WERI-Rb-1 (cell line): Measurements from ENCODE around the gene COL6A5.
"Not testable (repeated sequence)": the region's sequence is repeated elsewhere in the genome, so short reads cannot be mapped to it uniquely, and the experiment has no call there.

ENCODE experiments used
- DNase-seq: peaks from one replicate; pipeline ENCODE4 v3.0.0-alpha.2; 2020
- H3K27ac ChIP-seq: fragments of 250-450 bp; sonication (Bioruptor Pico); 2 replicates; pipeline ENCODE4 v1.5.1; 2020; ENCODE audit warnings: mild to moderate bottlenecking, moderate library complexity
- H3K27me3 ChIP-seq: fragments of 250-450 bp; sonication (Bioruptor Pico); 2 replicates; pipeline ENCODE4 v1.5.1; 2021; ENCODE audit warnings: mild to moderate bottlenecking, low read depth, moderate library complexity; ENCODE audit not compliant: insufficient read depth, severe bottlenecking
- H3K36me3 ChIP-seq: fragments of 250-450 bp; sonication (Bioruptor Pico); 2 replicates; pipeline ENCODE4 v1.5.1; 2020; ENCODE audit warnings: mild to moderate bottlenecking, moderate library complexity
- H3K4me3 ChIP-seq: 2 replicates; pipeline ENCODE4 v1.5.1; 2011; ENCODE audit warnings: low read depth, mild to moderate bottlenecking, control low read depth, low read length
- H3K9me3 ChIP-seq: fragments of 250-450 bp; sonication (Bioruptor Pico); 2 replicates; pipeline ENCODE4 v1.5.1; 2021; ENCODE audit warnings: mild to moderate bottlenecking, moderate library complexity; ENCODE audit not compliant: severe bottlenecking
- CTCF ChIP-seq: IDR thresholded peaks from 2 replicates; pipeline ENCODE4 v1.5.1; 2011; ENCODE audit warnings: low read depth, mild to moderate bottlenecking, control low read depth, inconsistent platforms, low read length

Gene COL6A5

DNA sequence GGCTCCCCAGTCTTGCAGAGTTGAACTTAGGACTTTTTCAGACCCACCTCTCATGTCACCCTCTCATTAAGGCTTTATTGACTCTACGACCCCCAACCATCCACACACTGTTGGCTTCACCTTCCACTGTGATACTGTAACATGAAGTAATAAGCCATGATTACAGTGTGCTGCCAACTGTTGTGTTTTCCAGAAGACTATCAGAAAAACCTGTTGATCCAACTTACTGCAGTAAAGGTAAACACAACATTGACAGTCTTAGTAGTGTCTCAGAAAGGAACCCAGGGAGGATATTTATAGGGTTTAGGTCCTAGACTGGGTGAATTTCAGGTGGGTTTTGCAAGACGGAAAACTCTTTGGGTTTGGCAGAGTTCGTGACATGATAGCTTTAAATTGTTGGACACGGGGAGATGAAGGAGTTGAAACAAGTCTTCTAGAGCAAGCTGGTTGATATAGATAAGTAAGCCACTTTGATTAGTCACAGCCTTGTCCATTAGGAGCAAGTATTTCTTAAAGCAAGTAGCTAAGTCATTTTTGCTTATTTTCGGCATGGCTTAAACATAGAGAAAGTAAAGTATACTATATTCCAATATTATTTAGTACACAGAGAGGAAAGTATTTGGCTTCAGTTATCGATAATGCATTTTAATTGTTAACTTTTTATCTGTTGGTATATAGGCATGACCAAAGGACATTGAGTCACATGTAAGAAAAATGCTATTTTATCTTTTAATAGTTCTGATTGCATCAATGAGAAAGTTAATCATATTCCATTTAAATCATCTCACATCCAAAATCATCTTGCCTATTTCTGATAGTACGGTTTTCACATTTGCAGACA is 2.4 kb upstream of the COL6A5 start:
- no peak overlapping the region for H3K27ac ChIP-seq
- H3K4me3 ChIP-seq, result no peak overlapping the region
- H3K36me3 ChIP-seq, result no peaks in the 10 kb centered on the region
- H3K9me3 ChIP-seq, result peaks cover 5% of the 10 kb centered on the region
- peaks cover 52% of the 10 kb centered on the region for H3K27me3 ChIP-seq
- DNase-seq, result no peak
- no peak for TF ChIP-seq CTCF

- H3K27ac ChIP-seq, H3K36me3 ChIP-seq, H3K9me3 ChIP-seq, DNase-seq, H3K4me3 ChIP-seq: not testable (repeated sequence)
- peaks cover 34% of the 10 kb centered on the region for H3K27me3 ChIP-seq
Observed at GRCh38 chr3:130348258-130348657, 2.8 kb downstream of the COL6A5 start.

DNA sequence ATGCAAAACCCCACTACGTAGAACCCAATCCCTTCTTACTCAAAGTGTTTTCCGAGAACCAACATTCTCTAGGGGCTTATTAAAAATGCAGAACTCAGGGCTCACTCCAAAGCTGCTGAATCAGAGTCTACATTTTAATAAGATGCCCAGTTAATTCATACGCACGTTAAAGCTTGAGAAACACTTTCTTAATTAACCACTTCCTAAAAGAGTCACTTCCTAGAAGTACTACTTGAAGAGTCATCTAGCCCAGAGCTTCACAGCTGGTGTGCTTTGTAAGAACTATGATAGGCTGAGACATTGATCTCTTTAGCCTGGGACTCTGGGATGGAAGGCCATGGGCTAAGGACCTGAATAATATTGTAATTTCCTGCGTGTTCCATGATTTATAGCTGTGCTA is 9.0 kb downstream of the COL6A5 start:
- no peak overlapping the region for H3K27ac ChIP-seq
- H3K27me3 ChIP-seq, result peaks cover 3% of the 10 kb centered on the region
- no peaks in the 10 kb centered on the region for H3K9me3 ChIP-seq
- no peak for TF ChIP-seq CTCF
- no peaks in the 10 kb centered on the region for H3K36me3 ChIP-seq
- DNase-seq, result no peak
- H3K4me3 ChIP-seq, result no peak overlapping the region

GRCh38 chr3:130374033-130374432 is 28.6 kb downstream of the COL6A5 start:
- peaks cover 3% of the 10 kb centered on the region for H3K9me3 ChIP-seq
- peaks cover 4% of the 10 kb centered on the region for H3K27me3 ChIP-seq
- no peak overlapping the region for H3K27ac ChIP-seq
- H3K4me3 ChIP-seq, result no peak overlapping the region
- no peaks in the 10 kb centered on the region for H3K36me3 ChIP-seq
- DNase-seq, result no peak
- TF ChIP-seq CTCF, result no peak

DNA sequence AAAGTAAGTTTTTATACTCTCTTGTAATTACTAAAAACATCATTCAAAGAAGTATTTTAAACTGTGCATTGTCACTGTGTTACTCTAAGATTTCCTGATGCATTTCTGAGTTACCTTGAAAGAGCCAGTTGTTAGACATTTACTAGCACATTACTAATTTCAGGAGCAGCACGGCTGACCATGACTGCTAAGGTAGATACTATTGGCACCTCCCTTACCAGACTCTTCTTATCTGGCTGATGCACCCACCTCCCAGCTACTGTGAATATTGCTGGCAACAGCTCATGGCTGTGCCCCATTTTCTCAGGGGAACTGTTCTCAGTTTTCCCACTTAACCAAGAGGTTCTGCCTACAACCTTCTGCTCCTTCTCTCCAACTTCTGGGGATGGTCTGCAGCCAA is 29.4 kb downstream of the COL6A5 start:
- no peak for TF ChIP-seq CTCF

DNA sequence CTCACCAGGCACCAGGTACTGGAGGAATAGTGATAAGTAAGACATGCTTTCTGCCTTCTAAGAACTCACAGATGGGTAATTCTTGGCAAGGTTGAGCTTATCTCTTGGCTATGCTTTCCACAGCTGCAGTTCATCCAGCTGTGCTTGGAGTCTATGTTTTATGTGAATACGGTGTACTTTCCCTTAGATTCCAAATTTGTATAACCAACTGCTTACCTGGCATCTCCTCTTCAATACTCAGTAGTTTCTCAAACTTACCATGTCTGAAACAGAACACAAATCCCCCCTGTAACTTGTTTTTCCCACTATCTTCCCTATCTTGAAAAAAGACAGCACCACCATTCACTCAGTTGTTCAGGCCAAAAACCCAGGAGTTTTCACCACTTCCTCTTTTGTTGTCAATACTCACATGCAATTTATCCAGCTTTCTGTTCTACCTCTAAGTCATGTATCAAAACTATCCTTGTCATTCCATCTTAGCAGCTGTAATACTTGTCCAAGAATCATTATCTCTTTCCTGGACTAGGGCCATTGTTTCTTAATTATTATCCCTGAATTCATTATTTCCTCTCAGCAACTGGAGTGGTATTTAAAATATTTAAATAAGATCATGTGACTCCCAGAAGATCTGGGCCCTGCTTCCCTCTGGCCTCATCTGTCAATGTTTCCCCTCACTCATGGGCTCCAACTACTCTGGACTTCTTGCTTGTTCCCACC is 32.6 kb downstream of the COL6A5 start:
- TF ChIP-seq CTCF, result no peak
- Histone ChIP-seq H3K9me3 (no peaks in the 10 kb centered on the region), H3K27me3 (peaks cover 6% of the 10 kb centered on the region), H3K27ac (no peak overlapping the region), H3K4me3 (no peak overlapping the region), H3K36me3 (no peaks in the 10 kb centered on the region)
- DNase-seq, result no peak

More for the DNA sequence above, 29.4 kb downstream of the COL6A5 start:
- Histone ChIP-seq H3K27me3 (peaks cover 6% of the 10 kb centered on the region), H3K27ac (no peak overlapping the region), H3K4me3 (no peak overlapping the region), H3K9me3 (peaks cover 3% of the 10 kb centered on the region), H3K36me3 (no peaks in the 10 kb centered on the region)
- no peak for DNase-seq
